ENCODE measurements around the gene NEURL2.
A peak's percentile ranks its signal among the peaks of the same experiment; 100 is the strongest.

NEURL2 gene

DNA sequence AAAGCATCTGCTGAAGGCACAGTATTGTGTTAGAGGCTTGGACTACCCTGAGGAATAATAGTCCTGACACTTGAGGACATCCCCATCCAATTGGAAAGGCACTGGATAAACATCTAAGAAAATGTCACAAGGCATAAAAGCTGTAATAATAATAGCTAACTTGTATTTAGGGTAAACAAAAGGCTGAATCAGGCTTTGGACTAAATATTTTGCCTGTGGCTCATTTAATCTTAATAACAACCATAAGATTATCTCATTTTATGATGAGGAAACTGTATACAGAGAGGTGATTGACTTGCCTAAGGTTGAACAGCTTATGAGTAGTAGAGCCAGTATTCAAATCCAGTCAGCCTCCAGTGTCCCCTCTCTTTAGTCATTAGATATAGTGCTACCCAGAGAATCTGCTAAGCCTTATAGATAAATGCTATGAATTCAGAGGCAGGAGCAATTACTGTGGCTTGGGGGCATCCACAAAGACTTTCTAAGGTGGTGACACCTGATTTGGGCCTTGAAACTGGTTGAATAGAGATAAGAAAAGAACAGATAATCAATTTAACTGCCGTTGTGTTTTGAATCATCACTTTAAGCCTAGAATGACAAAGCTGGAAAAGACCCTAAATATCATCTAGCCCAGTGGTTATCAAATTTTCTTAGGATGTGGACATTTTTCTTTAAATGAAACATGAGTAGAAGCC lies 17.5 kb downstream of the NEURL2 start:
- no peak for DNase-seq (ENCODE audit: low read depth in 2 of 2)

DNA sequence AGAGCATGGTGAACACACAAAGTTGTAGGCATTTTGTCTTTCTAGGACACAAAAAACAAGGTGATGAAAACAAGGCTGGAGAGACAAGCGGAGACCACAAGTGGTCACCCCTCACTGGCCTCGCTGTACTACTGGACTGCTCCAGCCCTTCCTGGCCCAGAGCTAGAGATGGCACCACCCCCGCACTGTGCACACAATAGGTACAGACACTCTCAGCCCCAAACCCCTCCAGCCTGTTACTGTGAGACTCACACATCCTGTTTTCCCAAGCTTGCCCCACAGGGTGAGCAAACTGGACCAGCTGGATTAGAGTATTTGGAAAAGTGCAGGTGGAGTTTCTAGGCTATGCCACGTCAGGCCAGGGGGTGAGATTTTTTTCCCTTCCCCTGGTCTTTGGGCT lies 18.4 kb downstream of the NEURL2 start:
- DNase-seq (ENCODE audit: low read depth in 2 of 2) = no peak

DNA sequence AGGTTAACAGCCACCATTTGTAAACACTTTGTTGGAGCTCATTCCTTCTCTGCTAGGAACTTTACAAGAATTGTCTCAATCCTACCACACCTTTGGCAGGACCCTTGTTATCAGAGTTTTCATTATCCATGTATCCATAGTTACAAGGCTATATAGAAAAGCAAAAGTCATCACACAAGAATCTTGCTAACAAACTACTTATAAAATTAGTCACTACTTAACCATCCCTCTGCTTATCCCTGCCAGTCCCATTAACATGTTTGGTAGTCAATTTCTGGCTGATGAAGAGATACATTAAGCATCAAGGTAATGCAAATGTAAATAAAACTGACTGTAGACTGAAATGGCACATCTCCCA lies 23.2 kb downstream of the NEURL2 start:
- DNase-seq (ENCODE audit: low read depth in 2 of 2) = no peak

DNA sequence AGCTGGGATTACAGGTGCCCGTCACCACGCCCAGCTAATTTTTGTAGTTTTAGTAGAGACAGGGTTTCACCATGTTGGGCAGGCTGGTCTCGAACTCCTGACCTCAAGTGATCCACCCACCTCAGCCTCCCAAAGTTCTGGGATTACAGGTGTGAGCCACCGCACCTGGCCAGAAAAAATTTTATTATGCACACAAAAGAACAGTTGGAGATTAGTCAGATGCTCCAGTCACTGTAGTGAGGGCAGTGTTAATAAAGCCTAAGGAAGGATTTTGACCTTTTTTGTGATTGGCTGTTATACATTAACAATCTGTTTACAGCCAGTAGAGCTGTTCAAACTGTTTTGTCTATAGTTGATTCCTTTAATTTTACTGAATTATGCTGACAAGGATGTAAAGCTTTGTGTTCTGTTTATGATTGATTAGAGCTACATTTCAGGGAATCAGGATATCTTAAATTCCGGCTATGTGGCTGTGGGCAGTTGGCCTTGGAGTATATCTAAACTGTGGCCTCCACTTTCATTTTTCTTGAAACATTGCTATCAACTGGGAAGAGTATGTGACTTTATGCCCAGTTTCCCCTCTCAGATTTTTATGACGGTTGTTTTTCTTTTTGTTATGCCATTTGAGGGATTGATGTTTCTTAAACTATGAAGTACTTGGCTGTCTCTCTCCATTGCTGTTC lies 23.7 kb downstream of the NEURL2 start:
- DNase-seq (ENCODE audit: low read depth in 2 of 2) = no peak

DNA sequence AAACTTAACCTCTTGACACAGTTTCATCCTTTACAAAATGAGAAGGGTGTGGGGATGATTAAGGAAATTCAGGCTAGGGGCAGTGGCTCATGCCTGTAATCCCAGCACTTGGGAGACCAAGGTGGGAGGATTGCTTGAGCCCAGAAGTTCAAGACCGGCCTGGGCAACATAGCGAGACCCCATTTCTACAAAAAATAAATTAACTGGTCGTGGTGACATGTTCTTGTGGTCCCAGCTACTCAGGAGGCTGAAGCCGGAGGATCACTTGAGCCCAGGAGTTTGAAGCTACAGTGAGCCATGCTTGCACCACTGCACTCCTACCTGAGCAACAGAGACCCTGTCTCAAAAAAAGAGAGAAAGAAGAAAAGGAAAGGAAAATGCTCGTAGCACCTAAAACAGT lies 24.6 kb downstream of the NEURL2 start:
- no peak for DNase-seq (ENCODE audit: low read depth in 2 of 2)

GRCh38 chr20:45863543-45864470 lies 27.2 kb downstream of the NEURL2 start:
- DNase-seq (ENCODE audit: low read depth in 2 of 2) = no peak

- no peak for DNase-seq (ENCODE audit: low read depth in 2 of 2)
Measured at GRCh38 chr20:45861221-45862075, 29.6 kb downstream of the NEURL2 start.

GRCh38 chr20:45860560-45861220 lies 30.3 kb downstream of the NEURL2 start:
- no peak for DNase-seq (ENCODE audit: low read depth in 2 of 2)

DNA sequence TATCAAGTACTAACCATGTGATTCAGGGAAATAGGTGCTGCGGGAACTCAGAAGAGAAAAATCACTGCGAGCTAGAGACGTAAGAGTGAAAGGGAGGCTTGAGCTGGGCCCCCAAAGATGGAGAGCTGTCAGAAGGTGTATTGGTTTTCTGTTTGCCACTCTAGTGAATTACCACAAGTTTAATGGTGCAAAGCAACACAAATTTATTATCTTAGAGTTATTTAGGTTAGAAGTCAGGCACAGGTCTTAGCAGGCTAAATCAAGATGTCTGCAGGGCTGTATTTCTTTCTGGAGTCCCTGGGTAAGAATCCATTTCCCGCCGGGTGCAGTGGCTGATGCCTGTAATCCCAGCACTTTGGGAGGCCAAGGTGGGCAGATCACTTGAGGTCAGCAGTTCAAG lies 31.1 kb downstream of the NEURL2 start:
- no peak for DNase-seq (ENCODE audit: low read depth in 2 of 2)

- no peak for DNase-seq (ENCODE audit: low read depth in 2 of 2)
Measured at GRCh38 chr20:45857882-45858216, 33.2 kb downstream of the NEURL2 start.

DNA sequence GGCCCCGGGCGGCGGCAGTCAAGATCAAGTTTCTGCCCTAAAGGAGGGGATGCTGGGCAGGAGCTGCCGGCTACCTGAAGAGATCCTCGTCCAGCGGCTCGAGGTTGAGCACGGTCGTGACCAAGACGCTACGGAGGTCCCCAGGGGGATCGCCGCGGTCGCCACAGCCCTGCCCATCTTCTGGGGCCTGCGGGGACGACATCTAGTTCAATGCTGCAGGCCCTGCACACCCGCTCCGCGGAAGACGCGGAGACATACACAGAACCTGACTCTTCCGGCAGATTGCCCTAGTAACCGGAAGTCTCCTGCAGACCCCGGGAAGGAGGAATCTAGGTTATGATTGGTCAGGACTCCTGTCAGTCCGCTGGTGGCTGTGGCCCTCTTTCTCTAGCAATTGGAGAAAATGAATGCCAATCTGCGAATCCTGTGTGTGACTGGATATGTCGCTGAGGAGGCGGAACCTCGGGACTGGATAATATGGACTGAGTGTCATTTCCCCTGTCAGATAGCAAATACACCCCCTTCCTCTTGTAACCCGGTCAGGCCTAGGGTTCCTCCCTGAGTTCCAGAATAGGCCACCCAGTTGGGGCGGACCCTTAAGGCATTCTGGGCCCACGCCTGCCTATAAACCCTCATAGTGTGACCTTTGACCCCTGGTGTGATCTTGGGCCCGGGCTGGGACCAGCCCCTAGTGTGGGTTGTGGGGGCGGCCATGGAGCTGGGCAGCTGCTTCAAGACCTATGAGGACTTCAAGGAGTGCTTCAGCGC lies 33.7 kb downstream of the NEURL2 start, which contains the start of the genes ACOT8 and ZSWIM3:
Gene ACOT8 (minus strand): TSS at position 279 of the 768 bp plus-strand sequence. CDS start 77 bp downstream, at position 202.
Gene ZSWIM3 (plus strand): TSS at position 501 of the 768 bp plus-strand sequence. CDS start 212 bp downstream, at position 713.
- peak; percentile 73 to 80 for DNase-seq (ENCODE audit: low read depth in 2 of 2)

DNA sequence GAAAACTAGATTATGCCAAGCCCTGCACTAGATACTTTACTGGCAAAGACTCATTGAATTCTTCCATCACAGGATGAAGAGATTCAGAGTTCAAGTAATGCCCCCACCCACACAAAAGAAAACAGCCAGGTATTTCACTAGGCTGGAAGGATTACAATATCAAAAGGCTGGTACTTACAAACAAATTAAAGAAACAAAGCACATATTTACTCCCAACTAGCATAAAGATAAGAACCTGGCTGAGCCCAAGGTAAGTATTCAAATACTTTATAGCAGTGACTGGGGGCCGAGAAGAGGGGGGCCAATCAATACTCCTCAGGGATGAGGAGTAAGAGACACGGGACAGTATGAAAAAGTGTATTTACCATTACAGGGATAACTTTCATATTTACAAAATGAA lies 37.5 kb downstream of the NEURL2 start:
- DNase-seq (ENCODE audit: low read depth in 2 of 2) = no peak

- no peak for DNase-seq (ENCODE audit: low read depth in 2 of 2)
Measured at GRCh38 chr20:45852326-45852725, 38.7 kb downstream of the NEURL2 start.

- DNase-seq (ENCODE audit: low read depth in 2 of 2) = no peak
Measured at GRCh38 chr20:45851501-45851900, 39.5 kb downstream of the NEURL2 start.

- DNase-seq (ENCODE audit: low read depth in 2 of 2) = no peak
Measured at GRCh38 chr20:45850926-45851325, 40.1 kb downstream of the NEURL2 start.

DNA sequence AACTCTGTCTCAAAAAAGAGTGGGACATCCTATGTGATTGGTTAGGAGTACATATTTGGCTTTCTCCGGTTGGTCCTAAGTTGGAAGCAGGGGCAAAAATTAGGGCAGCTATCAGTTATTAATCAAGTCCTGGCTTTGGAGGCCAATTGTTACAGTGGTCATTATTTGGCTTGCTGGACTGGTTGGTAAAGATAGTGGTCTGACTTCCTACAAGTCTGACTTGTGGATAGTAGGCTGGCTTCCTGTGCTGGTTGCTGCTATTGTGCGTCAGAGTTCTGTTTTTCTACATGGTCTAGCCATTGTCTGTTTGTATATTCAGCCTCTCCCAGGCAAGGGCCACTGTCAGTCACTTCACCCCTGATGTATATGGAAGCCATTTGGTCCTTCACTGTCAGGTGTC lies 40.8 kb downstream of the NEURL2 start:
- no peak for DNase-seq (ENCODE audit: low read depth in 2 of 2)

DNA sequence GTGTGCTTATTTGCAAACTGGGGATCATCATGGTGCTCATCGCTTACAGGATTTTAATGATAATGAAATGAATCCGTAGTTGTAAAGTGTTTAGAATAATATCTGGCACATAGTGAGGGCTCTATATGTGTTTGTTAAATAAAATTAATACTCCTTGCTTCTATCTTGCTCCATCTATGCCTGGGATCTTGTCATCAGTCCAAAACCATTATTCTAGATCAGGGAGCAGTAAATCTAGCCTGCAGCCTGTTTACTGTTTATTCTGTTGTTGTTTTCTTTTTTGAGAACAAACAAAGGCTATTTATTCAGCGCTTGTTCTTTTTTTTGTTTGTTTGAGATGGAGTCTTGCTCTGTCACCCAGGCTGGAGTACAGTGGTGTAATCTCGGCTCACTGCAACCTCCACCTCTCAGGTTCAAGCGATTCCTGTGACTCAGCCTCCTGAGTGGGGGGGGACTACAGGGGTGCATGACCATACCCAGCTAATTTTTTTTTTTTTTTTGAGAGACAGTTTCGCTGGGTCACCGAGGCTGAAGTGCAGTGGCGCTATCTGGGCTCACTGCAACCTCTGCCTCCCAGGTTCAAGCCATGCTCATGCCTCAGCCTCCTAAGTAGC lies 41.9 kb downstream of the NEURL2 start:
- no peak for DNase-seq (ENCODE audit: low read depth in 2 of 2)

- DNase-seq (ENCODE audit: low read depth in 2 of 2) = no peak
Measured at GRCh38 chr20:45848421-45848820, 42.6 kb downstream of the NEURL2 start.

GRCh38 chr20:45845452-45845851 lies 45.6 kb downstream of the NEURL2 start:
- no peak for DNase-seq (ENCODE audit: low read depth in 2 of 2)

GRCh38 chr20:45843506-45843905 lies 47.5 kb downstream of the NEURL2 start:
- DNase-seq (ENCODE audit: low read depth in 2 of 2) = no peak
